OCI-LY1 (cell line): ENCODE data around the gene SLC5A5.
"Not testable (repeated sequence)": the region's sequence is repeated elsewhere in the genome, so short reads cannot be mapped to it uniquely, and the experiment has no call there.

Experiments used
- H2AFZ ChIP-seq: fragments of 200-600 bp; sonication (generic), shearing (Covaris generic); 2 replicates; pipeline ENCODE4 v1.6.0; 2014; ENCODE audit warnings: antibody characterized with exemption, mild to moderate bottlenecking, low read length
- H3F3A ChIP-seq: fragments of 200-600 bp; sonication (generic), shearing (Covaris generic); 2 replicates; pipeline ENCODE4 v1.6.0; 2014; ENCODE audit warnings: mild to moderate bottlenecking, antibody characterized with exemption, low read length, moderate library complexity; ENCODE audit not compliant: insufficient read depth
- H3K27ac ChIP-seq: fragments of 200-600 bp; sonication (generic); 2 replicates; pipeline ENCODE4 v1.5.1; 2014; ENCODE audit warnings: low read length, mixed run types, mild to moderate bottlenecking, low read depth; ENCODE audit not compliant: poor library complexity, severe bottlenecking
- H3K27me3 ChIP-seq: fragments of 200-600 bp; sonication (generic); 2 replicates; pipeline ENCODE4 v1.6.0; 2014; ENCODE audit warnings: antibody characterized with exemption, mild to moderate bottlenecking, low read length, moderate library complexity; ENCODE audit not compliant: insufficient read depth
- H3K36me3 ChIP-seq: fragments of 200-600 bp; sonication (generic); 2 replicates; pipeline ENCODE4 v1.6.1; 2014; ENCODE audit warnings: mild to moderate bottlenecking, antibody characterized with exemption, low read length, moderate library complexity, mixed read lengths; ENCODE audit not compliant: insufficient read depth
- H3K4me1 ChIP-seq: fragments of 200-600 bp; sonication (generic); 2 replicates; pipeline ENCODE4 v1.5.1; 2014; ENCODE audit warnings: mild to moderate bottlenecking, low read length, moderate library complexity; ENCODE audit not compliant: insufficient read depth, severe bottlenecking
- H3K4me2 ChIP-seq: fragments of 200-600 bp; sonication (generic), shearing (Covaris generic); 2 replicates; pipeline ENCODE4 v1.6.1; 2014; ENCODE audit warnings: low read length
- H3K4me3 ChIP-seq: fragments of 200-600 bp; sonication (generic); 2 replicates; pipeline ENCODE4 v1.5.1; 2014; ENCODE audit warnings: low read length, low read depth, mild to moderate bottlenecking, mixed read lengths; ENCODE audit not compliant: poor library complexity, severe bottlenecking
- H3K79me2 ChIP-seq: fragments of 200-600 bp; shearing (Covaris generic); 2 replicates; pipeline ENCODE4 v1.6.1; 2016; ENCODE audit warnings: mixed run types, low read length, mixed read lengths; ENCODE audit not compliant: insufficient read depth
- H3K9ac ChIP-seq: fragments of 200-600 bp; sonication (generic), shearing (Covaris generic); 2 replicates; pipeline ENCODE4 v1.6.1; 2014; ENCODE audit warnings: mild to moderate bottlenecking, low read length, mixed read lengths
- H3K9me2 ChIP-seq: fragments of 200-600 bp; sonication (generic), shearing (Covaris generic); 2 replicates; pipeline ENCODE4 v1.6.1; 2014; ENCODE audit warnings: low read depth, mild to moderate bottlenecking, low read length, mixed read lengths
- H3K9me3 ChIP-seq: fragments of 200-600 bp; shearing (Covaris generic); 2 replicates; pipeline ENCODE4 v1.6.1; 2014; ENCODE audit warnings: low read length, mixed read lengths
- H4K20me1 ChIP-seq: fragments of 200-600 bp; sonication (generic), shearing (Covaris generic); 2 replicates; pipeline ENCODE4 v1.6.0; 2016; ENCODE audit warnings: mild to moderate bottlenecking, low read length; ENCODE audit not compliant: insufficient read depth
- CTCF ChIP-seq: fragments of 200-600 bp; sonication (generic), shearing (Covaris generic); IDR thresholded peaks from 2 replicates; pipeline ENCODE4 v1.5.1; 2017; ENCODE audit warnings: mild to moderate bottlenecking, antibody characterized with exemption, low read length, moderate library complexity, mixed read lengths
- EZH2 ChIP-seq: fragments of 200-600 bp; sonication (generic), shearing (Covaris generic); IDR thresholded peaks from 2 replicates; pipeline ENCODE4 v1.8.0; 2017; ENCODE audit warnings: borderline replicate concordance, mixed run types, mild to moderate bottlenecking, antibody characterized with exemption, low read length, moderate library complexity, mixed read lengths

Gene SLC5A5

GRCh38 chr19:17881701-17882100, 10.0 kb downstream of the SLC5A5 start:
- Histone ChIP-seq H3K9me3 (no peaks in the 10 kb centered on the region), H2AFZ (no peak overlapping the region), H3K27ac (no peak overlapping the region), H3K4me2 (no peak overlapping the region), H3K27me3 (peaks cover 6% of the 10 kb centered on the region), H3K4me3 (no peak overlapping the region), H3K9ac (no peak overlapping the region), H3F3A (no peaks in the 10 kb centered on the region), H3K9me2 (no peaks in the 10 kb centered on the region), H3K79me2 (no peaks in the 10 kb centered on the region), H3K36me3 (no peaks in the 10 kb centered on the region), H3K4me1 (no peaks in the 10 kb centered on the region), H4K20me1 (no peaks in the 10 kb centered on the region)
- TF ChIP-seq EZH2 (no peak), CTCF (no peak)

- H3K4me1 ChIP-seq, result no peaks in the 10 kb centered on the region
- H3F3A ChIP-seq, result no peaks in the 10 kb centered on the region
- TF ChIP-seq EZH2 (no peak), CTCF (no peak)
- no peaks in the 10 kb centered on the region for H3K9me2 ChIP-seq
- H3K36me3 ChIP-seq, result no peaks in the 10 kb centered on the region
- no peak overlapping the region for H3K4me2 ChIP-seq
- no peaks in the 10 kb centered on the region for H3K79me2 ChIP-seq
- H3K27me3 ChIP-seq, result peaks cover 6% of the 10 kb centered on the region
- H3K9ac ChIP-seq, result no peak overlapping the region
- no peak overlapping the region for H2AFZ ChIP-seq
- H4K20me1 ChIP-seq, result no peaks in the 10 kb centered on the region
- H3K9me3 ChIP-seq, result no peaks in the 10 kb centered on the region
- no peak overlapping the region for H3K27ac ChIP-seq
- no peak overlapping the region for H3K4me3 ChIP-seq
Measured at GRCh38 chr19:17883627-17884410, 12.1 kb downstream of the SLC5A5 start.

GRCh38 chr19:17886515-17886914, 14.8 kb downstream of the SLC5A5 start:
- Histone ChIP-seq H3K36me3 (no peaks in the 10 kb centered on the region), H3F3A (no peaks in the 10 kb centered on the region), H4K20me1 (no peaks in the 10 kb centered on the region), H3K27ac (no peak overlapping the region), H3K9me2 (no peaks in the 10 kb centered on the region), H3K79me2 (no peaks in the 10 kb centered on the region), H3K4me1 (no peaks in the 10 kb centered on the region), H3K9me3 (no peaks in the 10 kb centered on the region), H3K27me3 (no peaks in the 10 kb centered on the region), H3K9ac (no peak overlapping the region), H2AFZ (no peak overlapping the region), H3K4me3 (no peak overlapping the region), H3K4me2 (no peak overlapping the region)
- no peak for TF ChIP-seq EZH2

- H3K9me3 ChIP-seq, H3K27me3 ChIP-seq, H3K4me1 ChIP-seq, H3K4me3 ChIP-seq, H3F3A ChIP-seq, H3K9ac ChIP-seq, H3K27ac ChIP-seq, H3K9me2 ChIP-seq, H4K20me1 ChIP-seq, H3K4me2 ChIP-seq, H2AFZ ChIP-seq, H3K36me3 ChIP-seq, H3K79me2 ChIP-seq: not testable (repeated sequence)
Measured at GRCh38 chr19:17887221-17887620, 15.5 kb downstream of the SLC5A5 start.
